ENCODE data around the gene SLC34A2.

SLC34A2 gene

DNA sequence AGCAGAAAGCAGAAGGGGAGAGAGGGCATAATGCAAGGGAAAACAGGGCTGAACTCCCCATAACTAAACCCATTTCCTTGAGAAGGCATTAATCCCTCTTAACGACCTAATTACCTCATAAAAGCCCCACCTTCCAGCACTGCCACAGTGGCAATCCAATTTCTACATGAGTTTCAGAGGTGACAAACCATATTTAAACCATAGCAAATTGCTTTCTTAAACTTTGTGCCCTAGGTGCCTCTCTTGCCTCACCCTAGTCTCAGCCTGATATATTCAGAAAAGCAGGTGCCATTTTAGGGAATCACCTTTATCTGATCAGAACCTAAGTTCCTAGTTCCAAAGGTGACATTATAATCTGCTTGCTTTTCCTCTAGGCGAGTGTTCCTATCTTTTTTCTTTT is 48.9 kb downstream of the SLC34A2 start:
- ChIA-PET CTCF (no interaction called here), POLR2A (ENCODE audit: low non-redundant PET) (no interaction called here)
- TF ChIP-seq, protein P1, sequence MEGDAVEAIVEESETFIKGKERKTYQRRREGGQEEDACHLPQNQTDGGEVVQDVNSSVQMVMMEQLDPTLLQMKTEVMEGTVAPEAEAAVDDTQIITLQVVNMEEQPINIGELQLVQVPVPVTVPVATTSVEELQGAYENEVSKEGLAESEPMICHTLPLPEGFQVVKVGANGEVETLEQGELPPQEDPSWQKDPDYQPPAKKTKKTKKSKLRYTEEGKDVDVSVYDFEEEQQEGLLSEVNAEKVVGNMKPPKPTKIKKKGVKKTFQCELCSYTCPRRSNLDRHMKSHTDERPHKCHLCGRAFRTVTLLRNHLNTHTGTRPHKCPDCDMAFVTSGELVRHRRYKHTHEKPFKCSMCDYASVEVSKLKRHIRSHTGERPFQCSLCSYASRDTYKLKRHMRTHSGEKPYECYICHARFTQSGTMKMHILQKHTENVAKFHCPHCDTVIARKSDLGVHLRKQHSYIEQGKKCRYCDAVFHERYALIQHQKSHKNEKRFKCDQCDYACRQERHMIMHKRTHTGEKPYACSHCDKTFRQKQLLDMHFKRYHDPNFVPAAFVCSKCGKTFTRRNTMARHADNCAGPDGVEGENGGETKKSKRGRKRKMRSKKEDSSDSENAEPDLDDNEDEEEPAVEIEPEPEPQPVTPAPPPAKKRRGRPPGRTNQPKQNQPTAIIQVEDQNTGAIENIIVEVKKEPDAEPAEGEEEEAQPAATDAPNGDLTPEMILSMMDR (conservative IDR thresholded peaks at IDR 0.05; ENCODE audit: low read depth), result no peak
- H3K27ac ChIP-seq, result no peak overlapping the region
- no peak for DNase-seq (ENCODE audit: low spot score)

DNA sequence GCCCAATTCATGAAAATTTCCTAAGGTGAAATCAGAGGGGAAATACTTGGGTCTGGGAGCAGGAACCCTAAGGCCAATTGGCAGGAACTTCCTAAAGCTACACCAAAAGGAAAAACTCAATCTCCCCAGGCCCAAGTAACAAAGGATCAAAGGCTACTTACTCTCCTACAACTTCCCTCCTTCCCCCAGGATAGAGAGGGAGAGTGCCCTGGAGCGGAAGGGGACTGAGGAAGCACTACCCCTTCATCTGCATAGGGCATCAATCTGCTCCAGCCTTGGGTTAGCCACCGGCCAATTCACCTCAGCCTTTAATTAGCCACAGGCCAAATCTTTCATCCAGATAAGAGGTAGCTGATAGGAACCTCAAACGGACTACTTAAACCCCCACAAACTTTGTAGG is 55.0 kb downstream of the SLC34A2 start:
- no peak overlapping the region for H3K27ac ChIP-seq
- POLR2A ChIA-PET (ENCODE audit: low non-redundant PET), result no interaction called here
- DNase-seq (ENCODE audit: low spot score), result no peak
- CTCF ChIA-PET, result no interaction called here
- TF ChIP-seq, protein P1 (conservative IDR thresholded peaks at IDR 0.05; ENCODE audit: low read depth), result no peak

DNA sequence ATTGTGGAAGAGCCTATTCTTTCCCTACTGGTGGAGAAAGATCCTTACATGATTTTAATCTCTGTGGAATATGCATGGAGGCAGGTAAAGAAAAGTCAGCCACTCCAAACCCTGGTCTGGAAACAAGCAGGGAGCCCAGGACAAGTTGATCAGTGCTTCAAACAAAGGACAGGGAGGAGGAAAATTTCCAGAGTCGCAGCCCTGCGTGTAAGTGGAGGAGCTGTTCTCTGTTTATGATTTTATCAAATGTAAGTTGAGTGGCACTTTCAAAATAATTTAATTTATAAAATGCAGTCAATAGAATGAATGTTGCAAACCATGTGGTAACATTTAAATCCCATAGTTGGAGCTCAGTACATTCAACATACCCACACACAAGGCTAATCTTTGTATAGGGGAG is 57.0 kb downstream of the SLC34A2 start:
- CTCF ChIA-PET, result no interaction called here
- POLR2A ChIA-PET (ENCODE audit: low non-redundant PET), result no interaction called here
- H3K27ac ChIP-seq, result no peak overlapping the region
- TF ChIP-seq, protein P1 (conservative IDR thresholded peaks at IDR 0.05; ENCODE audit: low read depth), result no peak
- no peak for DNase-seq (ENCODE audit: low spot score)

DNA sequence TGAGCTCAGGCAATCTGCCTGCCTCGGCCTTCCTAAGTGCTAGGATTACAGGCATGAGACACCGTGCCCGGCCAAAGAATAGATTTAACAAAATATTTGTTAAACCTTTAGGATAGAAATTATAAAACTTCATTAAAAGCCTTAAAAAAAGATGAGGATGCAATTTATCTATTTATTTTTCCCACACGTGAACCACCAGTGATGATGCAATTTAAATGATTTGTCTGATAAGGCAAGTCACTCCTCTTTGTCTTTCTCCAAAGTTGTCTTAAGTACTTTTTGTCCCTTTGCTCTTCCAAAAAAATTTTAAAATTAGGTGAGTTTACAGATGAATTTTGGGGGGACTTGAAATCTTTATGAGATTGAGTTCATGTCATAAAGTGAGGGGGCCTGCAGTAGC is 58.2 kb downstream of the SLC34A2 start:
- TF ChIP-seq, protein P1 (conservative IDR thresholded peaks at IDR 0.05; ENCODE audit: low read depth), result no peak
- ChIA-PET POLR2A (ENCODE audit: low non-redundant PET) (no interaction called here), CTCF (no interaction called here)
- DNase-seq (ENCODE audit: low spot score), result no peak
- H3K27ac ChIP-seq, result no peak overlapping the region

DNA sequence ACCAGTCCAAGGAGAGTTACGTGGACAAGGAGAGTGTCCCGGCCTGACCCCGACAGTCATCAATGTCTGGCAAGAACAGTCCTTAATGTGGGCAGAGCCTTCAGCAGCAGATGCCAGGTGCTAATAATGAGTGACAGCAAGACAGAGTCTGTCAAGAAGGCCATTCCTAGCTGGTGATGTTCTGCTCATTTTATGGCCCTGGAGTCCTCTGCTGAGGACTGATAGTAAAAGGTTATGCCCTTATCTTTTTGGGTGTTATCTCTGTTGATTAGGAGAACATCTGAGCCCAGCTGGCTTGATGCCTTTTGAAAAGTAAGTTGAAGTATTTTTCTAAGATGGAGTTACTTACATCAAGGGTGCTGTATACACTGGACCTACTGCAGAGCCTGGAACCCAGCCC is 67.3 kb downstream of the SLC34A2 start:
- ChIA-PET POLR2A (ENCODE audit: low non-redundant PET) (no interaction called here), CTCF (no interaction called here)
- TF ChIP-seq, protein P1 (conservative IDR thresholded peaks at IDR 0.05; ENCODE audit: low read depth), result no peak
- no peak overlapping the region for H3K27ac ChIP-seq
- DNase-seq (ENCODE audit: low spot score), result no peak

DNA sequence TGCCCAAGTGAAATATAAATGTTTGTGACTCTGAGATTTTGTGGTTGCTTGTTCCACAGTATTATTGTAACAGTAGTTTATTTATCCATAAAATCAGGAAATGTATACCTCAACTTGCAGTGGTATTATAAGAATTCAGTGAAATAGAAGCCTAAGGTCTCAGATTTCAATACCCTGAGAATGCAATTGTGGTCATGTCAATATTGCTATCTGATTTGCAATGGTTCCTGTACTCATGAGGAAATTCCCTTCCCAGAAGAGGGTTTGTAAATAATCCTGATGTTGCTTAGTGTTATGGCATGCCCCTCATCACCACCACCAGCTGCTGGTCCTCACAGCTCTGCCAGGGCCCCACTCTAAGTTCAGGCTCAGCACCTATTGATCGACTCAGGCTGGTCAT is 67.8 kb downstream of the SLC34A2 start:
- no peak for DNase-seq (ENCODE audit: low spot score)
- ChIA-PET CTCF (no interaction called here), POLR2A (ENCODE audit: low non-redundant PET) (no interaction called here)

More for the DNA sequence above, 67.8 kb downstream of the SLC34A2 start:
- no peak overlapping the region for H3K27ac ChIP-seq
- TF ChIP-seq, protein P1 (conservative IDR thresholded peaks at IDR 0.05; ENCODE audit: low read depth), result no peak

Data from RWPE1 (cell line).